Measurements from ENCODE around the gene RPN2. TPM values are rescaled to one million over a fixed set of nuclear protein-coding genes. Genes with fewer than 3 reads are reported as not detected.

The RPN2 gene
- total and polyA plus RNA-seq, 4 donors, result 88.9 to 286 (median 189) TPM

- Histone ChIP-seq H3K36me3 (ENCODE audit: control insufficient read depth in 4 of 4, insufficient read depth in 4 of 4, low read length in 4 of 4) (peaks cover 29 to 67% (median 48%) of the 10 kb centered on the region in 4 donors), H3K4me1 (ENCODE audit: control insufficient read depth in 5 of 5, insufficient read depth in 5 of 5, low read length in 5 of 5) (peaks cover 0 to 12% (median 0%) of the 10 kb centered on the region in 5 donors), H3K9me3 (ENCODE audit: control insufficient read depth in 4 of 4, insufficient read depth in 3 of 4, low read length in 3 of 4) (no peaks in the 10 kb centered on the region), H3K9ac (ENCODE audit: insufficient read depth in 1 of 2, low read length in 2 of 2) (no peak overlapping the region), H3K4me3 (no peak overlapping the region), H3K27me3 (ENCODE audit: control insufficient read depth in 3 of 3, insufficient read depth in 3 of 3, low read length in 2 of 3) (no peaks in the 10 kb centered on the region), H3K27ac (ENCODE audit: low read depth in 1 of 2, low read length in 1 of 2) (no peak overlapping the region)
- ATAC-seq (ENCODE audit: insufficient read depth, low FRiP score), result no peak
- 92 to 94% methylated on average over 5 of the region's 5 CpGs for WGBS, 2 donors
- no peak for DNase-seq
- TF ChIP-seq, protein P1, sequence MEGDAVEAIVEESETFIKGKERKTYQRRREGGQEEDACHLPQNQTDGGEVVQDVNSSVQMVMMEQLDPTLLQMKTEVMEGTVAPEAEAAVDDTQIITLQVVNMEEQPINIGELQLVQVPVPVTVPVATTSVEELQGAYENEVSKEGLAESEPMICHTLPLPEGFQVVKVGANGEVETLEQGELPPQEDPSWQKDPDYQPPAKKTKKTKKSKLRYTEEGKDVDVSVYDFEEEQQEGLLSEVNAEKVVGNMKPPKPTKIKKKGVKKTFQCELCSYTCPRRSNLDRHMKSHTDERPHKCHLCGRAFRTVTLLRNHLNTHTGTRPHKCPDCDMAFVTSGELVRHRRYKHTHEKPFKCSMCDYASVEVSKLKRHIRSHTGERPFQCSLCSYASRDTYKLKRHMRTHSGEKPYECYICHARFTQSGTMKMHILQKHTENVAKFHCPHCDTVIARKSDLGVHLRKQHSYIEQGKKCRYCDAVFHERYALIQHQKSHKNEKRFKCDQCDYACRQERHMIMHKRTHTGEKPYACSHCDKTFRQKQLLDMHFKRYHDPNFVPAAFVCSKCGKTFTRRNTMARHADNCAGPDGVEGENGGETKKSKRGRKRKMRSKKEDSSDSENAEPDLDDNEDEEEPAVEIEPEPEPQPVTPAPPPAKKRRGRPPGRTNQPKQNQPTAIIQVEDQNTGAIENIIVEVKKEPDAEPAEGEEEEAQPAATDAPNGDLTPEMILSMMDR (IDR thresholded peaks at IDR 0.05; ENCODE audit: control extremely low read depth, extremely low read depth), result no peak
Measured at GRCh38 chr20:37234254-37234581, 55.1 kb downstream of the RPN2 start.

DNA sequence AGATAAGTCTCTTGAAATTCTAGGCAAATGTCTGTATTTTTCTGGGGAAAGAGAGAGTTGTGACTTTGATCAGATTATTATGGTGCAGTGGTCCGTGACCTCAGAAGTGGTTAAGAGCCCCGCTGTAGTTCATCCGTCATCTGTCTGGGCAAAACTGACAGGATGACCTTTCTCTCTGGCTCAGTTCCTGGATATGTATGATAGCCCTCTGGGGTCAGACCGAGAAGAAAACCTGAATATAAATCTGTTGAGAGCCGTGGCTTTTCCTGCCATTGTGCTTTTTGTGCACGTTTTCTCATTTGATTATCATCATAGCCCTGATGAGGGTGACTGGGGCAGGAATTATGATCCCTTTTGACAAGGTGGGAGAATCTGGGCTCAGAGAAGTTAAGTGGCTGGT is 55.9 kb downstream of the RPN2 start:
- TF ChIP-seq, protein P1 (IDR thresholded peaks at IDR 0.05; ENCODE audit: control extremely low read depth, extremely low read depth), result no peak
- no peak overlapping the region for H3K9ac ChIP-seq (ENCODE audit: insufficient read depth in 1 of 2, low read length in 2 of 2)
- no peak overlapping the region for H3K4me3 ChIP-seq
- WGBS, 2 donors, result 77 to 88% methylated on average over 6 of the region's 6 CpGs
- no peak overlapping the region for H3K27ac ChIP-seq (ENCODE audit: low read depth in 1 of 2, low read length in 1 of 2)
- ATAC-seq (ENCODE audit: insufficient read depth, low FRiP score) (no peak), DNase-seq (no peak)
- no peaks in the 10 kb centered on the region for H3K9me3 ChIP-seq (ENCODE audit: control insufficient read depth in 4 of 4, insufficient read depth in 3 of 4, low read length in 3 of 4)
- H3K36me3 ChIP-seq (ENCODE audit: control insufficient read depth in 4 of 4, insufficient read depth in 4 of 4, low read length in 4 of 4), result peaks cover 27 to 68% (median 47%) of the 10 kb centered on the region in 4 donors
- no peaks in the 10 kb centered on the region for H3K27me3 ChIP-seq (ENCODE audit: control insufficient read depth in 3 of 3, insufficient read depth in 3 of 3, low read length in 2 of 3)
- H3K4me1 ChIP-seq (ENCODE audit: control insufficient read depth in 5 of 5, insufficient read depth in 5 of 5, low read length in 5 of 5), result peaks cover 0 to 14% (median 0%) of the 10 kb centered on the region in 5 donors

DNA sequence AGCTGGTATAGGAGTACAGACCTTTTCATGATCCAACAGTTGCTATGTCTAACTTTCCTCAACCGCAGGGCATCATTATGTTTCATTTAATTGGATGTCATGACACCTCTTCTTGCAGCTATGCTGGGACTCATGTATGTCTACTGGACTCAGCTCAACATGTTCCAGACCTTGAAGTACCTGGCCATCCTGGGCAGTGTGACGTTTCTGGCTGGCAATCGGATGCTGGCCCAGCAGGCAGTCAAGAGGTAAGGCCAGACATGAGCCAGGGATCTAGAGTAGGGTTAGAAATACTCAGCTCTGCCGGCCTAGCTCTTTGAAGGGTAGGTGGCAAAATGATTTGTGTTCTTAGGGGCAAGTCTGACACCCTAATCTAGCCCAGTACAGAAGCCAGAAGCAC is 57.3 kb downstream of the RPN2 start:
- Histone ChIP-seq H3K27ac (ENCODE audit: low read depth in 1 of 2, low read length in 1 of 2) (no peak overlapping the region), H3K36me3 (ENCODE audit: control insufficient read depth in 4 of 4, insufficient read depth in 4 of 4, low read length in 4 of 4) (peaks cover 39 to 63% (median 47%) of the 10 kb centered on the region in 4 donors), H3K9me3 (ENCODE audit: control insufficient read depth in 4 of 4, insufficient read depth in 3 of 4, low read length in 3 of 4) (no peaks in the 10 kb centered on the region), H3K27me3 (ENCODE audit: control insufficient read depth in 3 of 3, insufficient read depth in 3 of 3, low read length in 2 of 3) (no peaks in the 10 kb centered on the region), H3K4me1 (ENCODE audit: control insufficient read depth in 5 of 5, insufficient read depth in 5 of 5, low read length in 5 of 5) (peaks cover 0 to 14% (median 0%) of the 10 kb centered on the region in 5 donors), H3K4me3 (no peak overlapping the region), H3K9ac (ENCODE audit: insufficient read depth in 1 of 2, low read length in 2 of 2) (no peak overlapping the region)
- WGBS, 2 donors, result 89 to 91% methylated on average over 4 of the region's 4 CpGs
- DNase-seq (no peak), ATAC-seq (ENCODE audit: insufficient read depth, low FRiP score) (no peak)
- TF ChIP-seq, protein P1 (IDR thresholded peaks at IDR 0.05; ENCODE audit: control extremely low read depth, extremely low read depth), result no peak

DNA sequence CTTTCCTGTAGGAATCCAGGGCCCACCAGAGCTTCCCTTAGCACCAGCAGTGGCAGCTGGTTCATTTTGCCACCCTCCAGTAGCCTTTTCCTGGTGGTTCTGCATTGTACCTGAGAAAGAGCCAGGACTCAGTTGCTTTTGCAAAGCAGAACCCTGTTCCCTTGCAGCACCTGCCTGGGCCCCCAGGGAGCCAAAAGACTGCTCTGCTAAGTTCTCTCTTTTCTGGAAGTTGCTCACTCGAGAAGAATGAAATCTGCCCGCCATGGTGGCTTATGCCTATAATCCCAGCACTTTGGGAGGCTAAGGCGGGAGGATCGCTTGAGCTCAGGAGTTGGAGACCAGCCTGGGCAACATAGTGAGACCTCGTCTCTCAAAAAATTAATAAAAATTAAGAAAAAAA is 58.5 kb downstream of the RPN2 start:
- peaks cover 0 to 14% (median 0%) of the 10 kb centered on the region in 5 donors for H3K4me1 ChIP-seq (ENCODE audit: control insufficient read depth in 5 of 5, insufficient read depth in 5 of 5, low read length in 5 of 5)
- H3K9me3 ChIP-seq (ENCODE audit: control insufficient read depth in 4 of 4, insufficient read depth in 3 of 4, low read length in 3 of 4), result no peaks in the 10 kb centered on the region
- TF ChIP-seq, protein P1 (IDR thresholded peaks at IDR 0.05; ENCODE audit: control extremely low read depth, extremely low read depth), result no peak
- H3K36me3 ChIP-seq (ENCODE audit: control insufficient read depth in 4 of 4, insufficient read depth in 4 of 4, low read length in 4 of 4), result peaks cover 39 to 63% (median 50%) of the 10 kb centered on the region in 4 donors
- H3K4me3 ChIP-seq, result no peak overlapping the region
- DNase-seq, result no peak
- 94 to 95% methylated on average over 5 of the region's 5 CpGs for WGBS, 2 donors
- no peak overlapping the region for H3K27ac ChIP-seq (ENCODE audit: low read depth in 1 of 2, low read length in 1 of 2)
- H3K9ac ChIP-seq (ENCODE audit: insufficient read depth in 1 of 2, low read length in 2 of 2), result no peak overlapping the region
- no peak for ATAC-seq (ENCODE audit: insufficient read depth, low FRiP score)
- H3K27me3 ChIP-seq (ENCODE audit: control insufficient read depth in 3 of 3, insufficient read depth in 3 of 3, low read length in 2 of 3), result no peaks in the 10 kb centered on the region
